BJ (cell line): ENCODE results near the gene LAPTM5. TPM values are rescaled to one million over a fixed set of nuclear protein-coding genes. Genes with fewer than 3 reads are reported as not detected.

Experiments
- CTCF ChIA-PET: fragments of 350-600 bp; formaldehyde crosslinking; extraction: SDS; loops from one replicate; lab custom pipeline; 2021; ENCODE audit warnings: antibody characterized with exemption, inconsistent platforms; lab: Yijun Ruan, JAX
- POLR2A ChIA-PET: fragments of 300-600 bp; sonication (Branson Sonifier 250); formaldehyde crosslinking; extraction: SDS; loops from one replicate; lab custom pipeline; 2021; ENCODE audit warnings: antibody characterized with exemption; lab: Charles Lee
- DNase-seq: peaks from one replicate; pipeline ENCODE4 v3.0.0-alpha.2; 2011; ENCODE audit warnings: low read depth
- H3K27me3 ChIP-seq: 2 replicates; pipeline ENCODE4 v1.6.0; 2011; ENCODE audit warnings: low read length; ENCODE audit not compliant: control insufficient read depth, insufficient read depth
- H3K36me3 ChIP-seq: 2 replicates; pipeline ENCODE4 v1.5.1; 2011; ENCODE audit warnings: low read length; ENCODE audit not compliant: control insufficient read depth, insufficient read depth
- H3K4me3 ChIP-seq: 2 replicates; pipeline ENCODE4 v1.5.1; 2011; ENCODE audit warnings: low read depth, mild to moderate bottlenecking, control low read depth, low read length
- polyA plus RNA-seq: library from polyadenylated mRNA; depleted of rRNA; stranded (reverse); fragments of >200 nt; gene quantifications from 2 replicates; pipeline ENCODE4 v1.2.3, GENCODE V29; 2011
- TF ChIP-seq, protein P1 (sequence below): IDR thresholded peaks from 2 replicates; pipeline ENCODE4 v1.5.1; 2011; ENCODE audit warnings: low read depth, mild to moderate bottlenecking, control low read depth, inconsistent platforms, low read length, moderate library complexity; ENCODE audit not compliant: insufficient read depth

Gene LAPTM5
- polyA plus RNA-seq, 1 experiment: 2.1 TPM

- H3K27me3 ChIP-seq: peaks cover 7% of the 10 kb centered on the region
- DNase-seq: no peak
- TF ChIP-seq, protein P1, sequence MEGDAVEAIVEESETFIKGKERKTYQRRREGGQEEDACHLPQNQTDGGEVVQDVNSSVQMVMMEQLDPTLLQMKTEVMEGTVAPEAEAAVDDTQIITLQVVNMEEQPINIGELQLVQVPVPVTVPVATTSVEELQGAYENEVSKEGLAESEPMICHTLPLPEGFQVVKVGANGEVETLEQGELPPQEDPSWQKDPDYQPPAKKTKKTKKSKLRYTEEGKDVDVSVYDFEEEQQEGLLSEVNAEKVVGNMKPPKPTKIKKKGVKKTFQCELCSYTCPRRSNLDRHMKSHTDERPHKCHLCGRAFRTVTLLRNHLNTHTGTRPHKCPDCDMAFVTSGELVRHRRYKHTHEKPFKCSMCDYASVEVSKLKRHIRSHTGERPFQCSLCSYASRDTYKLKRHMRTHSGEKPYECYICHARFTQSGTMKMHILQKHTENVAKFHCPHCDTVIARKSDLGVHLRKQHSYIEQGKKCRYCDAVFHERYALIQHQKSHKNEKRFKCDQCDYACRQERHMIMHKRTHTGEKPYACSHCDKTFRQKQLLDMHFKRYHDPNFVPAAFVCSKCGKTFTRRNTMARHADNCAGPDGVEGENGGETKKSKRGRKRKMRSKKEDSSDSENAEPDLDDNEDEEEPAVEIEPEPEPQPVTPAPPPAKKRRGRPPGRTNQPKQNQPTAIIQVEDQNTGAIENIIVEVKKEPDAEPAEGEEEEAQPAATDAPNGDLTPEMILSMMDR: no peak
- no peak overlapping the region for H3K4me3 ChIP-seq
- POLR2A ChIA-PET: interaction anchor here (0.6 kb wide), 1 partner anchor 128 kb away, joined by 4 read pairs; no protein-coding TSS in a partner anchor
- CTCF ChIA-PET: interaction anchor here (1.0 to 1.3 kb wide), 2 partner anchors 13 to 16 kb away, joined by 4 read pairs; no protein-coding TSS in a partner anchor
- H3K36me3 ChIP-seq: no peaks in the 10 kb centered on the region
Observed at GRCh38 chr1:30735124-30735523, 22.4 kb downstream of the LAPTM5 start.

DNA sequence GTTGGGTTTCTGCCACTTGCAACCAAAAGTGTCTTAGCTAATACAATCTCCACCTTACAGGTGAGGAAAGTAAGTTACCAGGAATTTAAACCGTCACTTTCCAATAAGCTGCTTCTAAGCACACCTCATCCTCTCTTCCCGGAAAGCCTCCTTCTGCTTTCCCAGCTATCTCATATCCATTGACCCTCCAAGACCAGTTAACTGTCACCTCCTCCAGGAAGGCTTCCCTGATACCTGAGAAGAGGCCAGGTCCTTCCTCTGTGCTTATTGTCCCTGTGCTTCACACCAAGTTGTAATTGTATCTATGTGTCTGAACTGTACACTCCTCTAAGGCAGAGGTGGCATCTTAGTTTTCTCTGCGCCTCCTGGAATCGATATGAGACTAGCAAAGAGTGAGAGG, 23.0 kb downstream of the LAPTM5 start:
- CTCF ChIA-PET: no interaction called here
- TF ChIP-seq, protein P1: no peak
- Histone ChIP-seq H3K27me3 (peaks cover 7% of the 10 kb centered on the region), H3K36me3 (no peaks in the 10 kb centered on the region), H3K4me3 (no peak overlapping the region)
- POLR2A ChIA-PET: interaction anchor here (0.6 kb wide), 1 partner anchor 129 kb away, joined by 4 read pairs; no protein-coding TSS in a partner anchor
- DNase-seq: no peak

DNA sequence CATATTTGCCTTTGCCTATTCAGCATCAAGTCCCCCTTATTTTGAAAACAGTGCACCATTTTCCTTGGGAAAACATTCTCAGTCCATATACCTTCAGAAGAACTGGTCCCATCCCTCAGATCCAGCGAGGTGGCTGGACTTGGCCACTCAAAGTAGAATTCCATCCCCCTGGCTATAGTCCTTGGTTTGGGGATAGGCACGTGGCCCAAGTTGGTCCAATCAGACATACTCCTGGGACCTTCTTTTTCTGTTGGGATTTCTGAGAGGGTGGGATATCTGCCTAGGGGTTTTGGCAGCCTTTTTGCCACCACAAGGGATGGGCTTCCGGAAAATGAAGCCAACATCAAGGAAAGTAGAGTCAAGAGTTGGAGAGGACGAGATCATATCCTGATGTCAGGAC, 23.5 kb downstream of the LAPTM5 start:
- Histone ChIP-seq H3K36me3 (no peaks in the 10 kb centered on the region), H3K4me3 (no peak overlapping the region), H3K27me3 (peaks cover 4% of the 10 kb centered on the region)
- TF ChIP-seq, protein P1: no peak
- DNase-seq: no peak
- ChIA-PET CTCF (interaction anchor here (1.7 kb wide), 1 partner anchor 45 kb away, joined by 10 read pairs; no protein-coding TSS in a partner anchor), POLR2A (no interaction called here)

DNA sequence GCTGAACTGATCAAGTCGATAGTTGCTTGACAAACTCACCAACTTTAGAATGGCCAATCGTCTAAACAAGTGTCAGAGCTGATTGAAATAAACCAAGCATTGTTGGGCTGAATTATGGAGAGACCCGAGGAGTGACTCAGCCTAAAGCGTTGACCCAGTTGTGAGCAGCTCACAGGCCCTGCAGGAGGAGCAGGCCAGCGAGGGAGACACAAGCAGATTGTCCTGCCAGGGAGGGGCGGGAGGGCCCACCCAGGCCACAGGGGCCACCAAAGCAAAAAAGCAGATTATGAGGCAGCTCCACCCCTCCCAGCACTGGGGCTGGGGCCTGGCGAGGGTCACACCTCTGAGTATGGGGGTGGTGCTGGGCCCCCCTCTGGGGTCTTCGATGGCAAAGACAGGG, 24.1 kb downstream of the LAPTM5 start:
- Histone ChIP-seq H3K4me3 (no peak overlapping the region), H3K36me3 (no peaks in the 10 kb centered on the region), H3K27me3 (peaks cover 4% of the 10 kb centered on the region)
- ChIA-PET POLR2A (no interaction called here), CTCF (interaction anchor here (1.2 to 1.7 kb wide), 3 partner anchors 15 to 177 kb away, joined by 3 to 10 read pairs (median 9); no protein-coding TSS in a partner anchor)
- DNase-seq: no peak
- TF ChIP-seq, protein P1: no peak

DNA sequence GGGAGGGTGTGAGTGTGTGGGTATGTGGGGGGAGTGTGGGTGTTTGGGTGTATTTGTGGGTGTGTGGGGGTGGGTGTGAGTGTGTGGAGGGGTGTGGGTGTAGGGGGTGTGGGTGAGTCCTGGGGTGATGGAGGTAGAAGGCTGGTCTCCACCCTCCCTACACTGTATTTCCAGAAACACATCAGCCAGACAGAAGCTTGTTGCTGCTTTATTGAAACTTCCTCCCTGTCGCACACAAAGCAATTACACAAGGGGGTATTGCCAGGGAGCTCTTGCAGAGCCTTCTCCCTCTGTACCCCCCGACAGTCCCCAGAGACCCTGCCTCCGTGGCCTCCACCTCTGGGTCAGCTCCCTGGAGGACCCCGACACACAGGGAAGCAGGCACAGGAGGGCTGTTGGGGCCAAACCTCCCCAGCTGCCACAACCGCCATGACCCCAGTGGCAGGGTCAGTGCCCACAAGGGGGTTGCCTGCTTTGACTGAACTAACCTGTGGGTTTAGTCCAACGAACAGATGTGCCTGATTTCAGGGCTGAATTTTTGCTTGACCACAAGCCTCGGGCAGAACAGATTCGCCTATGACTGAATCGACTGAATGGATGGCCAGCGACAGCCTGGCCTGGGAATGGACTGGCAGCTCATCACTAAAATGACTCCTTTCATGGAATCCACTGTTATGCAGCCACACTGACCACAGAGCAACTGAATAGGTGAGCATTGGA, 25.1 kb downstream of the LAPTM5 start:
- Histone ChIP-seq H3K4me3 (no peak overlapping the region), H3K36me3 (no peaks in the 10 kb centered on the region), H3K27me3 (peaks cover 4% of the 10 kb centered on the region)
- TF ChIP-seq, protein P1: no peak
- ChIA-PET POLR2A (no interaction called here), CTCF (interaction anchor here (1.2 to 1.7 kb wide), 3 partner anchors 14 to 178 kb away, joined by 3 to 10 read pairs (median 9); no protein-coding TSS in a partner anchor)
- no peak for DNase-seq
